Measurements from ENCODE around the gene RASSF5.

Gene RASSF5

DNA sequence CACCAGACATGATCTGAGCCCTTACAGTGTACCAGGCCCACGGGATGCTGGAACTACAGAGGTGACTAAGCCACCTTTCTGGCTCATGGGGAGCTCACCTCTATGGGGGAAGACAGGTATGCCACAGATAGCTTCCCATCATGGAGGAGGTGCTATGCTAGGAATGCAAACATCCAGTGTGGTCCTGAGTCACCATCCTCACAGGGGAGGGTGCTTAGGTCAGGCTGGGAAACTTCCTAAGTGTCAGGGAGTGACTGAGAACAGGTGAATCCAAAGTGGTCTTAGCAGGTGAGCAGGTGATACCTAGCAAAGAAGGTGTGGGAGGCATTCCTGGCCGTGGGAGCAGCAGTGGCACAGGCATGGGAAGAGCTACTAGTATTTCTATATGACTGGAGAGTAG lies 8.6 kb upstream of the RASSF5 start:
- no peak for DNase-seq

DNA sequence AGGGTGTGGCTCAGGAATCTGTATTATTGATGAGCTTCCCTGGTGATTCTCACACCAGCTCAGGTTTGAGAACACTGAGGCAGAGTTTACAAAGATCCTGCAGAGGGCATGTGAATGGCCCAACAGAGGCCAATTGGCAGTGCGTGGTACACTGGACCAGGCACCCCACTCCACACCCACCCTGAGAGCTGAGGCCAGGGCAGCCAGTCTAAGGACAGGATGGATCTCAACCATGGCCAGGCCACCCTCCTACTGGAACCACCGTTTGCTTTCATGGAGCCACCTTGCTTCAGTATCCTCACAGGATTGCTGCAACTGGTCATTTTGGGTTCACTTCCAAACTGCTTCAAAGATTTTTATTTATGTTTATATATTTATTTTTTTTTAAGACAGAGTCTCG lies 7.3 kb upstream of the RASSF5 start:
- DNase-seq = no peak

DNA sequence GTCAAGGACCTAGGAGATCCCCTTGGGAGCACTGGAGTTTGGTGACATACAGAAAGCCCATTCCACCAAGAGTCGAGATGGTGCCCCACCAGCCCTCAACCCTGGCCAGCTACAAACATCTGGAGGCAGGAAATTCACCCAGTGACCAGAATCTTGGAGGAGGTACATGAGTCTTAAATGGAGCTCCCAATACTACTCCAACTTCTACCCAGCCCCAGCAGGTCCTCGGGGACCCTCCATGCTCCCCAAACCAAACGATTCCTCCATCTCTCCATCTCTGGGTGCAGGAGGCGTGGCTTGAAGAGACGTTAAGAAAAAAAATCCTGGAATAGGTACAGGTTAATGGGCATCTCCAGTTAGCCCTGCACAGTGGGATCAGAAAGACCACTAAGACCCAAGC lies 5.5 kb upstream of the RASSF5 start:
- DNase-seq = no peak

DNA sequence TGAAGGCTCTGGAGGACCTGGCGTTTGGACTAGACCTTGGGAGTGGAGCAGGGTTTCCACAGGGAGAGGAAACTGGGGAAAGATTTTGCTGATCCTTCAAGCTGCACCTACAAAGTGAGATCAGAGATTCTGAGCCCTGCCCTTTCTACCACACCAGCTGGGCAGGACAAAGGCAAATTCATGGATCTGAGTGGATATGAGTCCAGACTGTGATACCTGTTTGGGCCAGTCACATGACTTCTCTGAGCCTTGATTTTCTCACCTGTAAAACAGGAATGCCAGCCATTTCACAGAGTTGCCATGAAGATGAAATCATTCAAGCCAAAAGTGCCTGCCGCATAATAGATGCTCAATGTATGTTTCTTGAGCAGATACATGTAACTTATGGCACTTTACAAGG lies 4.9 kb upstream of the RASSF5 start:
- no peak for DNase-seq

DNA sequence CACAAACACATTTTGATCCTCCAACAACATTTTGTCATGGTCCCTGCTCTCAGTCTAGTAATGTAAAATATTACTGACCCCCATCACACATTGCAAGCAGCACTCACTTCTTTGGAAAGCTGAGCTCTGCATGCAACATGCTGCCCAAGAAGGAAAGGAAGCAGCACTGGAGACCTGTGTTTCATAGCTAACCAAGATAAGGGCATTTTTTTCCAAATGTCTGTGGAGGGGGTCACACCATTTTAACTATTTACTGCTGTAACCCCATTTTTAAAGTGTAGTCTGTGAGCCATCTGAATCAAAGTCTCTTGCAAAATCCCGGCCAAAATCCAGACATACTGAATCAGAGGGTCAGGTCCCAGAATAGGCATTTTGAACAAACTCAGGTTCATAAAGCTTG lies 4.5 kb upstream of the RASSF5 start:
- DNase-seq = no peak

DNA sequence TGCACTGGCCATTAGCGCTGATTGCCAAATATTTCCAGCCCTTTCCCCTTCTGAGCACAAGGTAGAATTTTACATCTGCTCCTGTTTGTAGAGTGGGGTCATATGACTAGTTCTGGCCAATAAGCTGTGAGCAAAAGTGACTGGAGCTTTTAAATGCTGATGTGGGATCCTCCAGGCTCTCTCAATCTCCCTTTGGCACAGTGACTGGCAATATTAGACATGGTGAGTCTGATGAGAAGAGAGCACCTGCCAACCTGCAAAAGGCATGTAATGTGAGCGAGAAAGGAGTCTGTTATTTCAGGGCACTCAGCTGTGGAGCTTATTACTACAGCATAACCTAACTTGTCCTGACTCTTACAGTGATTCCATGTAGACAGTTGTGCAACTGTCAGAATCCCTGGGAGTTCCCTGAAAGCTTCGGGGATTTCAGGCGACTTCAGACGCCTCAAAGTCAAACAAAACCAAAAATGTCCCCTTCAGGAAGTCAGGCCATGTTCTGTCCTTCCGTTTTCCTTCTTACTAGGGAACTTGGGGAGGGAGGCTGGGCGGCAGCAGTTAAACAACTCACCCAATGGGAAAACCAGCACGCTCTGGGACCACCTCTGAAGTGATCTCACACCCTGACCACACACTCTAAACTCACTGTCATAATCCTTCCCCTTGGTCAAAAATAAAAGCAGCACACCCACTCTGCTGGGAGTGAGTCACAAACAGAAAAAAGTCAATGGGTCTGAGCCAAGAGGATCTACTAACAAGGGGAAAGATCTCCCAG lies 3.6 kb upstream of the RASSF5 start:
- no peak for DNase-seq

DNA sequence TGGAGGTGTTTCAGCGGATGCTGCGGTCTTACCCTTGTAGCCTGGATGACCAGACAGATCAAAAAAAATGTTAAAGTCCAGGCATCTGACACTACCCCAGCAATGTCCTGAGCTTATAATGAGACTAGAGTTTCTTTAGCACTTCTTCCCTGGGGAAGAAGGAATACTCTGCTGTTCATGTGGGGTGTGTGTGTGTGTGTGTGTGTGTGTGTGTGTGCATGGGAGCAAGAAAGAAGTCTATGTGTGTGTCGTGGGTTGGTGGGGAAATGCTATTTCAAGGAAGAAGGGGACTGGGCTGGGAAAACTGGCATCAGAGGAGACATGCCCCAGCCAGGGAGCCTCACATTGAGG lies 3.0 kb upstream of the RASSF5 start:
- DNase-seq = no peak

DNA sequence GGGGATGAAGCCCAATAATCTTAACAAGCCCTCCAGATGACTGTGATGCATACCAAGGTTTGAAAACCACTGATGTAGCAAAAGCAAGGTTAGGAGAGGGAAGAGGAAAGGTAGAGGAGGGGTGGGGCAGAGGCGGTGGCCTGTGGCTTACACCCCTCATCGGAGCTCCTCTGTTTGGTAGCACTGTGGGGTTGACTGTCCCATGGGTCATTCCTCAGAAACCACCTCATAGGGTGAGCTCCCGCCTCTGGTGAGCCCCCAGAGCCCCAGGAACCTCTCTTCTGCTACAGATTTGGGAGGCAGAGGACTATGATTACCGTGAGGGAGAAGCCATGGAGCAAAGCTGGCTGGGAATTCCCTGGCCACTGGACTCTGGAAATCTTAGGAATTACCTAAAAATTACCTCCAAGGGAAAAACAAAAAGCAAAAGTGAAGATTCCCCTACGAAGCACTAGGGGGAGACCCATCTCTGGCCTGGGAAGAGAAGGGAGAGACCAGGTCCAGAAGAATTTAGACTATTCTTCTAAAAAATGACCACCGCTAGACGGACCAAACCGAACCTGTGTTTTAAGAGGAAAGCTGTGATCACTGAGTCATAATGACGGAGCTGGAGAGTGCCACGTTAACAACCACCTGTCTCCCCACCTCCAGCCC lies 1.5 kb upstream of the RASSF5 start:
- DNase-seq = no peak

DNA sequence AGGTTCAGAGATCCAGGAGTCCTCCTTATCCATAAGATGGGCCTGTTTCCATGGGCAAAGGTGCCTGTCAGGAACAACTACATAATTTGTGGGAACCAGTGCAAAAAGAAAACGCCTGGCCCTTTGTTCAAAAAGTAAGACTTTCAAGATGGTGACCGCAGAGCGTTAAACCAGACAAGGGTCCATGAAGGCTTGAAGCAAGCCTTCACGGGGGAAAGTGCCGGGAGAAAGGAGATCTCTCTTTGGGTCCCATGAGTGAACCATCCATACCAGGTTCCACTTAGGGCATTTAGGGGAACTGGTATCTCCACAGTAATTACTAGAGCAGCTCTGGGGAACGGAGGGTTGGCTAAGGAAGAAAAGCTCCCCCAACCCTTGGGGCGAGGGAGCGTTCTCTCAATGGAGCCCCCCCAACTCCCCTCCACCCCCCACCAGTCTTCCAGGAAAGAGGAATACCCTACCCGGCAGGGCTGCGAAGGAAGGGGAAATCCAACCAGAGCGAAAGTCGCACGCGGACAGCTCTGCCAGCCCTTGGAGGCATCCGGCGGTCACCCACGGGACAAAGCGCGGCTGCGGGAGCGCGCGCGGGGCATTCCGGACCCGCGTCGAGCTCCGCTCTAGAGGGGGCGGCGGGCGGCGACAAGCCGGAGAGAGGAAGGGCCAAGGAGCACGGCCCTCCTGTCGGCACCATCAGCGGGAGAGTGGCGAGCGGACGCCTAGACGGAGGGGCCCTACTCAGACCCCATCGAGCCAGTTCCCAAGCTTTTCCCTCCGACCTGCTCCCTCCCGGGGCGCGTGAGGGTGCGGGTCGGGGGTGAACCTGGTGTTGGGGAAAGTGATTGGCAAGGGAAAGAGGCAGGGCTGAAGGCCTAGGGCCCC lies 687 bp upstream of the RASSF5 start:
- no peak for DNase-seq

DNA sequence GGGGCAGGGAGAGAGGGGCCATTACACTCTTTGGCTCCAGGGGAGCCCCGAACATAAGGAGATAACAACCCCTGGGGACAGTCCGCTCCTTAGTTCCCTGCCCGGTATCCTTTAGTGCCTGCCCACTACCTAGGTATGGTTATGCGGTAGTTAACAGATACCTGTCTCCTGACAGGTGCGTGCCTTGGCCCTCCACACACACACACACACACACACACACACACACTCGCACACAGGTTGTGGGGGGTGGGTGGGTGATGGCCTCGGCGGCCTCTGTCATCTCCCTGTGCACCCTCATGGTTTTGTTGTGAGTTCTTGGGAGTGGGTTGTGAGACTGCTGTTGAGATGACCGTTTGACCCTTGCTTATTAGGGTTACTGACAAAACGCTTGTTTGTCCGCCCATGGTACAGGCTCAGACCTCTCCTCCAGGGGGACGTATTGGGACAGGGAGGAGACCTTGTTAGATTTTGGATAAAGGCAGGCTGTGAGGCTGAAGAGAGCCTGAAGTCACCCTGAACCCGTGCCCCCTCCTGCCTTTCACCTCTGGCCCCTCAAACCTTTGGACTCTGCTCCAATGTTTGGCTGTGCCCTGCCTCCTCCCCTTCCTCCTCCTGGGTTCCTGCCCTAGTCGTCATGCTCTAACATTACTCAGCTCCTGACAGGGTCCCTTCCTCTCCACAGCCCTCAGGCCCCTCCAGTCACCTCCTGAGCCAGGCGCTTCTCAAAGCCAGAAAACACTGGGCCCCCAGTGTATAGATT lies 979 bp downstream of the RASSF5 start:
- no peak for DNase-seq

DNA sequence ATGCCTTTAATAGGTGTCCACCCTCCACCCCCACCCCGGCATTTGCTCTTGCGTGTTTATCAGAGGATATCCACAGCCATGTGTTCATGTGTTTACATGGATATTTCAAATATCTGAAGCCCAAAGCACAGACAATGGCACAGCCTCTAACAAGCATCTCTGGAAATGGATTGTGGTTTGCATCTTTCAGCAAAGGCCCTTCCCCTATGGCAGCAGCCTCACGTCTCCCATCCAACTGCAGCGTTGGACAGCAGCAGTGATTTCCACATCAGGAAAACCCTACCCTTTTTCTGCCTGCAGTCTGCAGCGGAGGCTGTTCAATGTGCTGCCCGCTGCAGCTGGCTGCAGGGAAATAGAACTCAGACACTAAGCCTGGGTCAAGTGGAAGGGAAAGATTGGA lies 1.6 kb downstream of the RASSF5 start:
- DNase-seq = no peak

DNA sequence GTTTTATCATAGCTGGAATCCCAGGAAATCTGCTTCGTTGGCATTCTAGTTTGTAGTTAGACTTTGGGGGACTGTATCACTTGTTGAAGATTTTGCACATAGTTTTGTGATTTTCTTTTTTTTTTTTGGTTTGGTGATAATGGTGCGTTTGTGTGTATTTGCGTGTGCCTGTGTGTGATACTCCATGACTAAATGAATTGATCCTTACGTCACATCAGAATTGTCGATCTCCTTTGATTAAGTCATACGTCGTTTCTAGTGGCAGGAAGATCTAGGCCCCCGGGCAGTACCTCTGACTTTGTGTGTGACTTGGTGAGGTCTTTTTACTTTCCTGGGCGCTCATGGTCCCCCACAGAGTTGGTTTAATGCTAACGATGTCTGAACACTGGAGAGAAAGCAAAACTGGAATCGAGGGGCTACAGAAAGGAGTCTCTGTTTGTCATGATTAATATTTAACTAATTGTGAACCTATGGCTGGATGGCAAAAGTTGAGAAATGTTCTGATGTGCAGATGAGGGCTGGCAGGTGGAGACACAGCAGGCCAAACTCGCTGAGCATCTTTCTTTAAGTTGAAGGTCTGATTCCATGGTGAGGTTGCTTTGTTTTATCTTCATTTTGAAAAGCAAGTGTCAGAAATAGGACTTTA lies 2.4 kb downstream of the RASSF5 start:
- no peak for DNase-seq

DNA sequence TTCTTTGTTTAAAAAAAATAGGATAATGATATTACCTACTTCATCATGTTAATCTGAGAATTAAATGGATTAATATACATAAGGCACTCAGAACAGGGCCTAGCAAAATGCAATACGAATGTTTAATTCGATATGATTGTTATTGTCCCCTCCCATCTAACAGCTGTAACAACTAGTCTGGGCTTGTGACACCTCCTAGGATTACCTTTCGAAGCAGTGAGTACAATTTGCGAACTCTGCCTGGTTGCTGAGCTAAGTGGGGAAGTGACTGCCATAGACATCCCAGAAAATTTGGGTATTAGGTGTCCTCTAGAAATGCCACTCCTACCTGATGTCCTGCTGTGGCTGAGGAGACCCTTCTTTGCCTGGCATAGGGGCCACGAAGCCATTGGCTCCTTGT lies 3.0 kb downstream of the RASSF5 start:
- DNase-seq = no peak

DNA sequence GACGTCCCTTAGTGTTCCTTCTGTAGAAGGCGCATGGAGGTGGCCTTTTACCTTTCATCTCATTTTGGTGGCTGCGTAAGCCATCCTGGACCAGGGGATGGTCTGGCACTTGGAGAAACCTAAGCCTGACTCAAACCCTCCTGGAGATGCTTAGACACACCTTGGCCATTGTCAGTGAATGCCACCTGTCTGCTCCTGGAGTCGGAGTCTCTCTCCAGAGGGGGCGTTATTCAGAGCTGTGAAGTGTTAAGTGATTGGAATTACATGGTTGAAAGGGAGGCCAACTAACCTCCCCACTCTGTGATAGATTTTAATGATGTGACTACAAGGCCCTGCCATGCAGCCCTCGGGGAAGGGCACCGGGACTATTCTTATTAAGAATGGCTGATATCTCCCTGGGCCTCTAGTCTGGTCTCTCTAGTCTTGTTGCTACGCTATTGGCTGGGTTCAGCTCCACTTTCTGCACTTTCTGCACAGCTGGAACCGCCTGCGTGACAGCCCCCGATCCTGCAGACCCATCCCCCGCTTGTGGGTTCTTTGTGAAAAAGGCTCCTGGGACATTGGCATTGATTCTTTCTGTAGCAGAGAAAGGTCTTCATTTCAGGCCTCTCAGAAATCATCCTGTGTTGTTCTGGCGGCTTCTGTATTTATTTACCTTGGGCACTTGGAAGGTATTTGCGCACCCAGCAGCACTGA lies 4.2 kb downstream of the RASSF5 start:
- DNase-seq = no peak

DNA sequence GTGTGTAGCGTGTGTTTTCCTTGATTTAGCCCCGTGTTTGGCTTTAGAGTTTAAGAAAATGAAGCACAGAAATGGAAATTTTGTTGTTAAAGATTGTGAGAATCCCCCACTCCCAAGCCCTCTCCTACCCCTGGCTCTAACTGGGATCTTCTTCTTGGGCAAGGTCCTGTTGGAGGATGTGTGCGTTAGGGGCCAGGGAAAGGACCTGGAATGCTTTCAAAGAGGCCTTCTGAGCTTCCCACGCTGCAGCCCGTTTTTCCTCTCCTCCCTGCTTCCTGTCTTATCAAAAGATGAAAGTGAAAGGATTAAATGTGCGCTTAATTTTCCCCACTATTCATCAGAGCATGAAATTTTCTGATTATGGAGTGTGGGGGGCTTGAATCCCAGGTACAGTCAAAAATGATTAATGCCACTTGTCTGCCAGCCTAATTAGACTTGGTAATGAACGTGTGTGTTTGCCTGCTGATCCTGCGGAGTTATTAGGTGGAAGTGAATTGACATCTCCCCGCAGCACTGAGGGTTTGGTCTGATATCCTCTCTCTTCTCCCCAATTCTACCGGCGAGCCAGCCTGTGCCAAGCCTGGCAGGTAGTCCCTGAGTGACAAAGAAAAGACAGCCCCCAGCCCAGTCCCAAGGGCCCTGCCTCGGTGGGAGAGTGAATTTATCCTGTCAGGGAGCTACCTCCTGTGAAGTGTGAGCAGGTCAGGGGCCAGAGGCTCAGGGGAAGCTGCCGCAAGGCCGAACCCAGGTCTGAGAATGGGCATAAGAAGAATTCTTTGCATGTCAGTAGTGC lies 4.9 kb downstream of the RASSF5 start:
- DNase-seq = no peak

DNA sequence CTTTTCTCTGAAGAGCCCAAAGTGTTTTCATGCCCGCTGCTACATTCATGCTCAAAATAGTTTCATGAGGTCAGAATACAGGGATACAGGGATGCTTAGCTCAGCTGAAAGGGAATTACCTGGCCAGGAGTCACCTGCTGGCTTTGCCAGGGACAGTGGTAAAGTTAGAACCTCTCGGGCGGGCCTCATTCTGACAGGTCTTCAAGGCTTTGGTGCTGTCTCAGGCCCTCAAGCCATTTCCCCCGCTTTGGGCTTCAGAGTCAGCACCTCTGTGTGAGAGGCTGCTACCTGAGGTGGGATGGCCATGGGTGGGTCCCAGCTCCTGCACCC lies 5.5 kb downstream of the RASSF5 start:
- DNase-seq = no peak

DNA sequence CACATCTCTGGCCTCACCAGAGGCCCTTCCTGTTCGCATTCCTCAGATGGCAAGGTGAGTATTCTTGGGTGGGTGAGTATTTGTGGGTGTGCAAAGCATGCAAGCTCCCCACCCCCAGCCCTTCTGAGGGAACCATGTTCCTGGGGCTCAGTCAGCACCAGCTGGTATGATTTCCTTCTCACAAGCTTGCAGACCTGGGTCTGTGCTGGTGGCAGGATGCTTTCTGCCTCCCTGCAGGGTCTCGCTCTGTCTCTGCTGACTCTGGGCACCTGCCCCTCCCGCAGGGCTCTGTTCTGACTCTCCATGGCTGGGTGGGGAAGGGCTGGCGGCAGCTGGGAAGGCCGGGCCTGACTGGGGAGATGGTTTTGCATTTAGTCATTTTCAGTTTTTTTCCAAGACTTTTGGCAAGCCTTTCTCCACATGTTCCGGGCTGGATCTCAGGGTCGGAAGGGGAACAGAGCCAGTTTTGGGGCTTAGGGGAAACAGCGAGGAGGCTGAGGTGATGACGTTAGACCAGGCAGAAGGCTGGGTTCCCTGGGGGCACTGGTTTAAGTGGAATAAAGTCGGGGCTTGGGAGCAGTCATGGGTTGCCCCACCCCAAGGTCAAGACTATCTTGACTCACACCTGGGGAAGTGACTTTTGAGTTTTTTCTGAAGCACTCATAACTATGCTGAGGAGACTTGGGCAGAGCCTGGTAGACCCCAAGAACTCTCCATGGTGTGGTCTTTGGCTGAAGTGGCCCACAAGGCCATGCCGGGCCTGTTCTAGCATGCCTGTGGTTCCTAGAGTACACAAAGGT lies 6.2 kb downstream of the RASSF5 start:
- DNase-seq = no peak

DNA sequence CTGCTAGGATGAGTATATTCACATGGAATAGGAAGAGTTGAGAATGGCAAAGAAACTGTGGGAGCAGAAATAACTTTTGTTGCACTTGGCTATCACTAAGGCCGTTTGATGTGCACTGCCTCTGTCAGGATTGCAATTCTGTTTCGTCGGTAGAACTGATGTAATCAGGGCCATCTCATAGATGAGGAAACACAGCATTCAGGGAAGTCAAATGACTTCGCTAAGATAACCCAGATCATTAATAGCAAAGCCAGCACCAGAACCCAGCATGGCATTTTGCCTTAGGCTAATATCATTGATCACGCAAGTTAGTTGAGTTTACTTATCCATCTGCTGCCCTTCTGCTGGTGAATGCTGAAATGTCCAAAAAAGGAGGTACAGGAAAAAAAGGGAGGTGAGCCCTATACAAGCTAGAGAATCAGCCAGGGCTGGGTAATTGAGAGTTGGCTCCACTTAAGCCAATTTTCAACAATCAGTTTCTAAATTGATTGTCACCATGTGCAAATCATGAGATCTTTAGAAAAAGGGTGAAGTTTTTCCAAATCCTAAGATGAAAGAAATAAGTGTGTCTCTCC lies 7.6 kb downstream of the RASSF5 start:
- no peak for DNase-seq

DNA sequence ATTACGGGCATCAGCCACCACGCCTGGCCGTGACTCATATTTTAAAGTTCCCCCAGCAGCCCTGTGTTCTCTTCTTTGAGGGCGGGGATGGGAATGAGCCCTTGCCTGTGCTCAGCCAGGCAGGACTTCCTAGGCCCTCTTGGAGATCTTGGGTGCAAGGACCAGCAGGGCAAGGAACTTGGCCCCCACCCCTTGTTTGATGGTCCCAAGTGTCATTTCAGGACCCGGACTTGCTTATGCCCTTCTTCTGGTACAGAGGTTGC lies 9.3 kb downstream of the RASSF5 start:
- DNase-seq = no peak

DNA sequence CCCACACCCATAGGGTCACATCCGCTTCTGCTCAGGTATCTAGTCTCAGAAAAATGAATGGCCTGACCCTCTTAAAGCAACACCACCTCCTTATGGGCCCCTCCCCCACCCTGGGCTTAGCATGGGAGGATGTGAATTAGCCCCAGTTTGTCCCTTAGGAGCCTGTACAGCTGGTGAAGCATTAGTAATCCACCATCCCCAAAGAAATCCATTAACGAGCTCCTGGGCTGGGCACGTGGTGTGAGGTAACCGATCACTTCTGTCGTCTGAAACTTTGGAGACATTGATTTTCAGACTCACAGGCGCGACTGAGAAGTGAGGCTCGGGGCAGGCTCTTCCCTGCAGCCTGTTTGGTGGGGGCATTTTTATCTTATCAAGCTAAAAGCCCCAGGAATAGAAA lies 10.5 kb downstream of the RASSF5 start:
- DNase-seq = no peak

Data from NCI-H1105 (cell line).